Measurements from ENCODE around the gene HSPA14.
A peak's percentile ranks its signal among the peaks of the same experiment; 100 is the strongest.
"Not testable (repeated sequence)": the region's sequence is repeated elsewhere in the genome, so short reads cannot be mapped to it uniquely, and the experiment has no call there.

HSPA14 gene

DNA sequence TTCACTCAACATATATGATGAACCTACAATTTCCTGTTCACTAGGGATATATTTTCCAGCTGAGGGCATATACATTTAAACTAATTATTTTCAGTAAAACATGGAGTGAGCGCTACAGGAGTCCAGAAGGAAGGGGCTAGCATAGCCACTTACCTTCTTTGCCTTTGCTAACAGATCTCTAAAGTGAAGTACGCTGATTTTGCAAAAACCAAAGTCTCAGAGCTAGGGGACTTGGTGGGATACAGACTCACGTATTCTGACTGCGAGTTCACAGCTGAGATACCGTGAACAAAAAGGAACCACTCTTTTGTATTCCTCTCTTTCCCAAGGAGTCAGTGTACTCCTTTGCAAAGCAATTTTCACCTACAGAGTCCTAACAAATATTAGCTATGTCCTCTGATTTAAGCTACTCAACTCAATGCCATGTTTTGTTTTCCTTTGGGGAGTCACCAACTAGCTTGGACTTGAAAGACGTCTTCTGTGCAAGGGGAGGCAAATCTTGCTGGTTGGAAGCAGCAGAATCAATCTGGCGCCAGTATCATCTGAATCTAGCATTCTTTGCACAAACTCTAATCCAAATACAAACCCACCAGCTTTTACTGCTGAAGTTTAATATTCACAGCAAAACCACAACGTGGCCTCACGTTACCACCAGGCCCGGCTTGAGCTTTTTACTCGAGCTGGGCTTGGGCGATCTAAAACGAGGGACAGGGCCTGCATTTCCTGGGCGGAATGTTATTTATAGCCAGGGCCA, 926 bp upstream of the HSPA14 start:
- DNase-seq (ENCODE audit: low read depth in 3 of 3), result no peak

DNA sequence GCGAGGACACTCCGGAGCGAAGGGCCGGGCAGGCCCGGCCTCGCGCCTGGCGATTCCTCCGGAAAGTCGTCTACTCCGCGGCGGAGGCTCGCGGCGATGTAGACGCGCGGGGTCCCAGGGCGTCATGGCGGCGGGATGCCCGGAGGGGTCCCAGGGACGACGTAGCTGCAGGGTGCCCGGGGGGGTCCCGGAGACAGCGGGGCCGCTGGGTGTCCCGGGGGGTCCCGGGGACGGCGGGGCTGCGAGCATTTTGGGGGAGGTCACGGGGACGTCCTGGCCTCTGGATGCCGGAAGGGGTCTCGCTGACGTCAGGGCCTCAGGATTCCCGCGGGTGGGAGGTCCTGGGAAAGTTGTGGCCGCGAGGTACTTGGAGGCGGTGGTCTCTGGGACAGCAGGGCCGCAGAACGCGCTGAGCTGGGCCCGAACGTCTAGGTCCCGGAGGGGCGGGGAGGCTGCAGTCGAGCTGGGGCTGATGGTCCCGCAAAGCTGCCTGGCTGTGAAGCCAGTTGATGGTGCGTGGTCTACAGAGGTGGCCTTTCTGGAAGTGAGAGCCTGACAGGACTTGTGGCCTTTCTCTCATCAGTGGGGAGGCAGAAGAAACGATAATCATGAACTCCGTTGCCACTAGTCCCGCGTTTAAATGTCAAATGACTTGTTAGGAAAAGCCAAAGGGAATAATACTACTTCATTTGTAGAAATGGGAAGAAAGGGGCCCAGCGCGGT, 637 bp downstream of the HSPA14 start:
- peak in 2 of 3 experiments; percentile 4 to 15 for DNase-seq (ENCODE audit: low read depth in 3 of 3)

DNA sequence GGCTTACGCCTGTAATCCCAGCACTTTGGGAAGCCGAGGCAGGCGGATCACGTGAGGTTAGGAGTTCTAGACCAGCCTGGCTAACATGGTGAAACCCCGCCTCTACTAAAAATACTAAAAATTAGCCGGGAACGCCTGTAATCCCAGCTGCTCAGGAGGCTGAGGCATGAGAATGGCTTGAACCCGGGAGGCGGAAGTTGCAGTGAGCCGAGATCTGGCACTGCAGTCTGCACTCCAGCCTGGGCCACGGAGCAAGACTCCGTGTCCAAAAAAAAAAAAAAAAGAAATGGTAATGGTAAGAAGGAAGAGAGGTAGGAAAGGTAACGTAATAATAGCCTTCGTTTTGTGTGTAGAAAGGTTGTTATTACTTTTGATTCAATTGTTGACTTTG, 1.2 kb downstream of the HSPA14 start:
- no peak for DNase-seq (ENCODE audit: low read depth in 3 of 3)

DNA sequence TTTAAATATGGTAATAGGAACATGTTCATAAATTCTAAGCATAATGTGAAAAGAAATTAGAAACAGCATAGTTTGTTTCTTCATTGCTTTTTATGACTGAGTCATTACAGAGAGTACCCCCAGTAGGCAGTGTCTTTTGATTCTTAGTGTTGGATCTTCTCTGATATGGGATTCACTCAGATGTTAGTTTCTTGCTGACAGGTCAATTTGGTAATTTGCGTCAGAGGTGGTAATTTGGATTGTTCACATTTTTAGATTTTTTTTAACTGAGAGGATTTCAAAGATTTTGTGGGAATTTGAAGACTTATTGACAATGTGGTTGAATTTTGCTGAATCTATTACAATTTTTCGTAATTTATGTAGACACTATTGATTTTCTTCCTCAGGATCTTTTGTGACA, 2.1 kb downstream of the HSPA14 start:
- no peak for DNase-seq (ENCODE audit: low read depth in 3 of 3)

DNA sequence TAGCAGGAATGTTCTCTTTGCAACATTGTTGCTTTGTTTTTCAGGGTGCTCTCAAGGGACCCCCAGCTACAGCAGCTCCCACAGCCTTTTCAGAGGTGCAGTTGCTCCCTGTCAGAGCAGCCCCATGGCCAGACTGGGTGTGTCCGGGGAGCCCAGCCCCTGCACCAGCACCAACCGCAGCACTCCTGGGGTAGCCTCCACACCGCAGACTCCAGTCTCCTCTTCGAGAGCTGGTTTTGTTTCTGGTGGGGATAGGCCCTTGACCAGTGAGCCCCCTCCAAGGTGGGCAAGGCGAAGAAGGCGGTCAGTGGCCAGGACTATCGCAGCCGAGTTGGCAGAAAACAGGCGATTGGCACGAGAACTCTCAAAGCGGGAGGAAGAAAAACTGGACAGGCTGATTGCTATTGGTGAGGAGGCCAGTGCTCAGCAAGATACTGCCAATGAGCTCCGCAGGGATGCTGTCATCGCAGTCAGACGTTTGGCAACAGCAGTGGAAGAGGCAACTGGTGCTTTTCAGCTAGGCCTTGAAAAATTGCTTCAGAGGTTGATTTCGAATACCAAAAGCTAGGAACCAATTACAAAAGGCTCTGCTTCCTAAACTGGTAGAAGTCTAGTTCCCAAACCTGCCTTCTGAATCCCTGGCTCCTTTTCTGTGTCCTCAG, 5.4 kb downstream of the HSPA14 start:
- no peak for DNase-seq (ENCODE audit: low read depth in 3 of 3)

DNA sequence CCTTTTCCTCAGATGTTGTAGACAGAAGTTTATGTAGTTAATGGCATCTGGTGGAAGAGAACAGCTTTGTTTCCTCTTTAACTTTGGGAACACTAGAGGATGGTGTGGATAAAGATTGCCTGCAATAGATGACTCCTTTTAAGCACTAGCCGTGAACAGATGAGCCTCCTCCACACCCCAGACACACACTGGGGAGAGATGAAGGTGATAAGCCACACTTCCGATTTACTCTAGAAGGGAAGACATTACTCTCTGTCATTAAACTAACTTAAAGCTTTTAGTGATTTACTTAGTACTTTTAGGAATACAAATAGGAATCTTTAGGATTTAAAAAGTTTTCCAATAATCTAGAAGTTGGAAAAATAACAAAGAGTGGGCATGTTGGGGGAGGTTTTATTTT, 6.8 kb downstream of the HSPA14 start:
- DNase-seq (ENCODE audit: low read depth in 3 of 3), result no peak

DNA sequence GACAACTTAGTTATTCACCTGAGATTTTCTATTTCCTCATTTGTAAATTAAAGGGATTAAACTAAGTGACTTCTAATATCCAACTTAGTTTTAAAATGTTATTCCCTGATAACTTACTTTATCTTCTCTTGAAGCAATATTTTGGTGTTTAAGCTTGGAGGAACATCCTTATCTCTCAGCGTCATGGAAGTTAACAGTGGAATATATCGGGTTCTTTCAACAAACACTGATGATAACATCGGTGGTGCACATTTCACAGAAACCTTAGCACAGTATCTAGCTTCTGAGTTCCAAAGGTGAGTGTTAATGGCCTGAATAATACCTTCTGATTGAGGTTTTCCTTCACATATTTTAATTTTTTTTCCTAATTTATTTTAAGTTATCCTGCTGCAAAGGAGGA, 14.1 kb downstream of the HSPA14 start:
- DNase-seq (ENCODE audit: low read depth in 3 of 3), result no peak

DNA sequence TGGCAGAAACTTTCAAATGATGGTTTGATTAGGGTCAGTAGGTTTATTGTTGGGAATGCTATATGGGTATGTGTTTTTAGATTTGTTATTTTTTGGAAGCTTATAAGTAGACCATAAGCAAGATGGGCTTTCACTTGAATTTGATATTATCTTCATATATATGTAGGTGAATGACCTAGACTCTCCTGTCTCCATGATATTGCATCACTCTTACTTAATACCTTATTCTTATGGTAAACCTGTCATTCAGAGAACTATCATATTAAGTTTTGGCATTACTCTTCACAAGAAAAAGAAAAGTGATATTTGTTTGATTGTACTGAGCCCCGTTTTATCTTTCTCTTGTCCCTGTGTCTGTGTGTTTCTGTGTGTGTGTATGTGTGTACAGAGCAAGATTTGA, 17.3 kb downstream of the HSPA14 start:
- DNase-seq (ENCODE audit: low read depth in 3 of 3), result no peak

DNA sequence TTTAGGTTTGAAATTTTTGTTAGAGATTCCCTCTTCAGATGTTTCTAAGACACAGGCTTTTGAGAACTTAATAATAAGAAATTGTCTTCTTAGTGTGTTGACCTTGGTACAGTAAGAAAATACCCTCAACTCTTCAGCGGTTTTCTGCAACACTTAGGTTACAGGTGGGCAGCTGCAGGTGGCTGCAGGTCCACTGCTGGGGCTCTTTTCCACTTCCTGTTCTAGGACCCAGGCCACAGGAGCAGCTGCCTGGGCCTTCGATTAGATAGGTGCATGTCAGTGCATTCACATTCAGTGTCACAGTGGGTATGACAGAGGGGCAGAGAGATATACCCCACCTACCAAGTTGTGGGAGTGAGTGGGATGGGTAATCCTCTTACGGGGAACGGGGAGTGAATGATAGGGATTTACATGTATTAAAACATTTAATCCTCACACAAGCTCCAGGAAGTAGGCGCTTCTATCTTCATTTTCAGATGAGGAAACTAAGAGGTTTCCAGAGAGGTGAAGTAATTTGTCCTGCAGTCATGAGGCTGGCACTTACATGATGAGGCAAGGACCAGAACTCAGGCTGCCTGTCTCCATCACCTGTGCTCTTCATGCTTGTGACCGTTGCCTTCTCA, 20.3 kb downstream of the HSPA14 start:
- DNase-seq (ENCODE audit: low read depth in 3 of 3), result no peak

DNA sequence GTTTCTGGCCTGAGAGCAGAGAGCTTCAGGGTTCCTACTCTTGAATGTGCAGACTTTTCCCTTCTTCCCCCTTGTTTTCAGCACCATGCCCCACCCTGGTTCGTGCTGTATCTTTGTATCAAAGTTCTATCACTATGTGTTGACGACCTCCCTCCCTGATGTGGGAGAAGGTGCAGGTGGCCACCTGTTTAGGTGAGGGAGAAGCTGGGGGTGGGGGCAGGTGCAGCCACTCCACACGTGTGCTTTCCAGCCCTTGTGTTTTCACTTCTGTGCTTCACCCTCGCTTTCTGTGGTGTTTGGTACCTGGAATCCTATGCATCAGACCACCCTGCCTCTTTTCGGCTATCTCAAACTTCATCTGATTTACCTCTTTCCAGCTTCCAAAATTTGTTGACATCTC, 20.9 kb downstream of the HSPA14 start:
- DNase-seq (ENCODE audit: low read depth in 3 of 3), result no peak

DNA sequence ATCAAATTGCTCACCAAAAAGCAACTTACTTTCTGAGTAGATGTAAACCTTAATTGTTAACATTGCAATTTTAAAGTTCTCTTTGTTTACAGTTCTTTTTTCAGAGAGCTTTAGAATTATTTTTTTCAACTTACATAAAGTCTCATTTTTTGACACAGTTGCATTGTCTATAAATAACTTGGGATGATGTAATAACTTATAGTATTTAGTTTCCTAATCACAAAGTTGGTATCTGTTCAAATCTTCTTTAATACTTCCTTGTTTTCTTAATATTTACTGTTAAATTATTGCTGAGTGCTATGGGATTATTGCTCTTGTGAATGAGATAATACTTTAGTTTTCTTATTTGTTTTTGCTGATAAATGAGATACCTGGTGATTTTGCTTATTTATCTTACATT, 21.7 kb downstream of the HSPA14 start:
- no peak for DNase-seq (ENCODE audit: low read depth in 3 of 3)

DNA sequence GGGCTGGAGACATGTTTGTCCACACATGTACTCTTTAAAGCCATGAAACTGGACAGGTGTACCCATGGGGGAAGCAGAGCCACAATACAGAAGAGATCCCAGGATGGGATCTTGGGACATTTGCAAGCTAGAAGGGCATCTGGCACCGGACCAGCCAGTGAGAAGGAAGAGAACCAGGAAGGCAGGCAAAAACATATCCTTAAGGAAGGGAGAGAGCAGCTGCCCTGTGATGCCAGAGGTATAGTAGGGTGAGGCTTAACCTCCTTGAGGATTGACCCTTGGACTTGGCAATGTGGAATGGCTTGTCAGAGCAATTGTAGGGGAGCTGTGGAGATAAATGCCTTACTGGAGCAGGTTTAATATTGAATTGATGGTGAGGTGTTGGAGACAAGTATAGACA, 22.7 kb downstream of the HSPA14 start:
- DNase-seq (ENCODE audit: low read depth in 3 of 3), result no peak

DNA sequence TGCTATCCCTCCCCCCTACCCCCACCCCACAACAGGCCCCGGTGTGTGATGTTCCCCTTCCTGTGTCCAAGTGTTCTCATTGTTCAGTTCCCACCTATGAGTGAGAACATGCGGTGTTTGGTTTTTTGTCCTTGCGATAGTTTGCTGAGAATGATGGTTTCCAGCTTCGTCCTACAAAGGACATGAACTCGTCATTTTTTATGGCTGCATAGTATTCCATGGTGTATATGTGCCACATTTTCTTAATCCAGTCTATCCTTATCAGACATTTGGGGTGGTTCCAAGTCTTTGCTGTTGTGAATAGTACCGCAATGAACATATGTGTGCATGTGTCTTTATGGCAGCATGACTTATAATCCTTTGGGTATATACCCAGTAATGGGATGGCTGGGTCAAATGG, 26.4 kb downstream of the HSPA14 start:
- DNase-seq (ENCODE audit: low read depth in 3 of 3), result not testable (repeated sequence)

DNA sequence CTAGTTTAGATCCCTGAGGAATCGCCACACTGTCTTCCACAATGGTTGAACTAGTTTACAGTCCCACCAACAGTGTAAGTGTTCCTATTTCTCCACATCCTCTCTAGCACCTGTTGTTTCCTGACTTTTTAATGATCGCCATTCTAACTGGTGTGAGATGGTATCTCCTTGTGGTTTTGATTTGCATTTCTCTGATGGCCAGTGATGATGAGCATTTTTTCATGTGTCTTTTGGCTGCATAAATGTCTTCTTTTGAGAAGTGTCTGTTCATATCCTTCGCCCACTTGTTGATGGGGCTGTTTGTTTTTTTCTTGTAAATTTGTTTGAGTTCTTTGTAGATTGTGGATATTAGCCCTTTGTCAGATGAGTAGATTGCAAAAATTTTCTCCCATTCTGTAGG, 26.8 kb downstream of the HSPA14 start:
- not testable (repeated sequence) for DNase-seq (ENCODE audit: low read depth in 3 of 3)

DNA sequence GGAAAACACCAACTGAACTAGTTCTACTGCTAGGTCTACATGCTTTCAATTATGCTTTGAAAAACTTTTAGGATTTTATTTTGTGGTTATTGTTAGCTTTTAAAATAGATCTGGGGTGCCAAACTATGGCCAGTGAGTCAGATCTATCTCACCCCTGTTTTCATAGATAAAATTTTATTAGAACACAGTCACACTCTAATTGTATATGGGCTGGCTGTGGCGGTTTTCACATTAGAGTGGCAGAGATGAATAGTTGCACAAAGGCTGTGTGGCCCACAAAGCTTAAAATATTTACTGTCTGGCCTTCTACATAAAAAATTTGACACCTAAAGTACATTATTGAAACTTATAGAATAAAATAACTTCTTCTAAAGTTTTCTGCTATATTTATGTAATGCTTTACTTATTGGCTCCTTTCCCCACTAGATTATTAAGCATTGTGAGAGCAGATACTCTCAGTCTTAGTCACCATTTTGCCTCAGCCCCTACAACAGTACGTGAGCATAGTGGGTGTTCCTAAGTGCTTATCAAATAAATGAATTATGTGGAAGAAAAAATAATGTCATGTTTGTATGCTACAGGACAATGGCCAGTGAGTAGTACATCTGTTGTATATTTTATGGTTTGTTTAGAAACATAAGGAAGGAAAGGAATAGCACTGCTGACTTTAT, 35.1 kb downstream of the HSPA14 start:
- no peak for DNase-seq (ENCODE audit: low read depth in 3 of 3)

DNA sequence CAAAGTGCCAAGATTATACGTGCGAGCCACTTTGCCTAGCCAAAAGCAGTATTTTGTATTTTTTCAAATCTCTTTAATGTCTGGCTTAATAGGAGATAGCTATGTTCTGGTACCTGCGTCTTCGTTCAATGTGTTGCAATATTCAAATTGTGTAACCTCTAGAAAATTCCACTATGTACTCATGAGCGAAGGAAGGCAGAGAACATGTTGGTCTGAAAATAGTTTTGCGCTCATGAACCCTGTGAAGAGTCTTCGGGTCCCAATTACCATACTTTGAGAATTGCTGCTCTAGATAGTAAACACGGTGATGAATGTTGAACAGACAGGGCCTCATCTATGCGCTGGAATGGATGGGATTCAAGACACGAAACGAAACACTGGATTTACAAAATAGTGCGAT, 37.8 kb downstream of the HSPA14 start:
- no peak for DNase-seq (ENCODE audit: low read depth in 3 of 3)

DNA sequence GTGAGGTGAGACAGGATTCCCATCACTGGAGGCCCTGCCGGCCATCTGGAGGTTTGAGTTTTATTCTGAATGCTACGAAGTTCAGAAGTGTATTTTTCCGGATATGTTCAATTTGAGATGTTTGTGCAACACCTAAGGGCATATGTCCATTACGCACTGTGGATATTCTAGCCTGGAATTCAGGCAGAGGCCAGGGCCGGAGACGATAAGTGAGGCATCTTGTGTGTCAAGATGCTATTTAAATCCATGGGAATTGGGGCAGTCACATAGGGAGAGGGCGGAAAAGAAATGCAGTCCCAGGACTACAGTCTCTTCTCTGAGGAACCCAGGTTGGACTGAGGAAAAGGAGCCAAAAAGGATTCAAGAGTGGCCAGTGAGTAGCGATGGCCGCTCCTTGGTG, 38.7 kb downstream of the HSPA14 start:
- no peak for DNase-seq (ENCODE audit: low read depth in 3 of 3)

DNA sequence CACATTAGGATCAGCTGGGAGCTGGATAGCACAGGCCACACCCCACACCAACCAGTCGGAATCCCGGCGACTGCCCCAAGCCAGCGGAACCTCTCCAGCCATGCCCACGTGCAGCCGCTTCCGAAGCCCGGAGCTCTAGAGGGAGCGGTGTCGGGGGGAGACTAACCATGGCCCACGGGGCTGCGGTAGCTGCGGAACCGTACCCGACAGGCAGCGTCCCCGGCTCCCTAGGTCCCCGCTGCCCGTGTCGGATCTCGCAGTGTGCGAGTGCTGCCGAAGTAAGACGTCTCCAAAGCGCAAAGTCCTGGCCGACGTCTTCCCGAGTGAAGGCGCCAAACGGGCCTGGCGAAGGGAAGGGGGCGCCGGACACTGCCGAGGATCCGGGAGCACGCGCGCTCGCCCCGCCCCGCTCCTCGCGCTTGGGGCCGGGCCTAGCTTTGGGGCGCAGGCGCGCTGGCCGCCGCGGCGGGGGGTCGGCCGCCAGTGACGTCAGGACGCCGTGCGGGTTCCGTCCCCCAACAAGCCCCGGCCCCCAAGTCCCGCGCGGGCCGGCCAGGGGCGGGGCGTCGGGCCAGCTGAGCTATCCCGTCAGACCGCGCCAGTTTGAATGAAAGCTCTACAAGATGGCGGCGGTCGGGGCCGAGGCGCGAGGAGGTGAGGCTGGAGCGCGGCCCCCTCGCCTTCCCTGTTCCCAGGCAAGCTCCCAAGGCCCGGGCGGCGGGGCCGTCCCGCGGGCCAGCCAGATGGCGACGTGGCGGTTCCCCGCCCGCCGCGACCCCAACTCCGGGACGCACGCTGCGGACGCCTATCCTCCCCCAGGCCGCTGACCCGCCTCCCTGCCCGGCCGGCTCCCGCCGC, 40.4 kb downstream of the HSPA14 start, which contains the start of gene SUV39H2:
Gene SUV39H2 (plus strand): TSS at position 601 of the 858 bp plus-strand sequence. CDS start 23 bp downstream, at position 624.
- DNase-seq (ENCODE audit: low read depth in 3 of 3), result peak; percentile 85 to 89 (median 86)

DNA sequence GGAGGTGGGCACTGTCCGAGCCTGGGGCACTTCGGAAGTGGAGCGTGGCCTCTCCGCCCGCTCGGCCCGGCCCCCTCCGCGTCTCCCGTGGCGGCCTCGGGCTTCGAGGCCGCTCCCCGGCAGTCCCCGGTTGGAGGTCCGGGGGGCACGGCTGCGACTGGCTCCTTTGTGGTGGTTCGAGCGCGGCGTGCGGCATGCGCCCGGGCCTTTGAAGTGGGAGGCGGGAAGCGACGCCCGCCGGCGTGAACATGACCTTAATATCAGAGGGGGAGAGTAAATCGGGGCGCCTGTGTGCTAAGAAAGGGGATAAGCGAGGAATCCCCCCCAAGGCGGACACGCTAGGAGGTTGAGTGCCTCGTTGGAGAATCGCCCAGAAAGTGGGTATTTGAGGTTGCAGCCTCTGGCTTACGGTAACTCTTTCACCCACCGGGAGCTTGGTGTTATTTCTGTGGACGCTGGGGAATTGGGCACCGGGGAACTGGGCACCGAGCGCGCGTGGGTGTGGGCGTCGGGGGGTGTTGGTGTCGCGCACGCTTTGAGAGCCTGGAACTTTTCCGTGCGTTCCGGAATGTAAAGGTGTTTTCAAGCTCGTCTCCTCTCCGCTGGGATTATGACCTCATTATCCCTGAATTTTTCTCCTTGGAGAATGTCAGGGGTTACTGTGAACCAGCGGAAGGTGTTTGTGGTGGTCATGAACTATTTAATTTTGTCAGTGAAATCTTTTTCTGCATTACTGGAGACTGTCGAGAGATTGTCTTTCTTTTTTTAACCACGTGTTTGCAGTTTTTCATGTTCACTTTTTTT, 41.2 kb downstream of the HSPA14 start:
- peak; percentile 18 to 26 (median 20) for DNase-seq (ENCODE audit: low read depth in 3 of 3)

DNA sequence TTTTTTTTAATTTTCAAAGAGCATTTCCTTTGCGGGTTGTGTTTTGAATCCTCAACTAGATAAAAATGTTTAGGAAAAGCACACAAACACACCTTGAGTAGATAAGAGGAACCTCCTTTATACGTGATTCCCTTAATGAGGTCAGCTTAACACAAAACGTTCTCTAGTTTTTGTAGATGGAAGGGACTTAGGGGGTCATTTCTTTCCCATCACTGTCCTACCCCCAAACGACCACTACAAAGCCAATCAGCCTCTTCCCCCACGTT, 41.8 kb downstream of the HSPA14 start:
- no peak for DNase-seq (ENCODE audit: low read depth in 3 of 3)
